GM18499 (cell line): ENCODE results near the gene SFTPA2.
"Not testable (repeated sequence)": the region's sequence is repeated elsewhere in the genome, so short reads cannot be mapped to it uniquely, and the experiment has no call there.

Source experiments
- ATAC-seq: cut with Tn5 transposase; IDR thresholded peaks from one replicate; pipeline ENCODE4 v1.9.1; 2021; ENCODE audit warnings: moderate number of reproducible peaks; ENCODE audit not compliant: insufficient read depth, unreplicated experiment

SFTPA2 gene

DNA sequence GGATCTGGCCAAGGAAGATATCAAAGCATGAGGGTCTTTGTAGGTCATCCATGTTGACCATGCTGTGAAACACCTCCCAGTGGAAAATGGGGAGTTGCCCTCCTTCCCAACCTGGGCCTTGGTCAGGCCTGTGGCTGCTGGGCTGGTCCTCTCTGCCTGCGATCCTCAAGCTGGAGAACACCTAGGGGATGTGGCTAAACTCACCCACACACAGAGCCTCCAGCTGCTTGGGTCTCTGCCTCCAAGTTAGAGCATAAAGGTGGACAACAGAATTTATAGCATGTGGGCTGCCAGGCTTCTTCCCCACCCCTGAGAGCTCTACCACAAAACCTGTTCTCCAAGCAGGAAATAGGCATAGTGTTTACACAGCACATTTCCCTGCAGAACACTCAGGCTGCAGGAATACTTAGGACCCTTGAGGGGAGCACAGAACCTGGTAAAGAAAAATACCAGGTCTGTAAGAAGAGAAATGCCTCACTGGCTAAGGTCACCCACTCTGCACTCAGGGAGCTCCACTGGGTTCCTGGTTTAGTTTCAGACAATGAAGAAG lies at the start of gene SFTPA2:
TSS of gene SFTPA2 (minus strand) at position 248 of the 550 bp plus-strand sequence. CDS start 924 bp downstream, outside the sequence.
- ATAC-seq = no peak

GRCh38 chr10:79608505-79609375 lies 48.5 kb upstream of the SFTPA2 start:
- no peak for ATAC-seq

DNA sequence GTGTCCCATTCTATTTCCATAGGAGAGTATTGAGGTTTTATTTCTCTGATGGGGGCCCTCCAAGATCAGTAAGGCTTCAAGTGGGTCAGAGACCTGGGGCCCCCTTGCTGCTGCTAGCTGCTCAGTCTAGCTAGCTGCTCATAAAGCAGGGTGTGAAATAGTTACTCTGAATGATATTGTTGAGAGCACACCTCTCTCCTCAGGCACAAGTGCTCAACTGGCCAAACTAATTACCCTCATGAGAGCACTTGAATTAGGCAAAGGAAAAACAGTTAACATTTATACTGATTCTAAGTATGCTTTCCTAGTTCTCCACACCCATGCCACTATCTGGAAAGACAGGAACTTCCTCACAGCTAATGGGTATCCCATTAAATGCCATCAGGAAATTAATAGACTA lies 45.1 kb upstream of the SFTPA2 start:
- ATAC-seq = no peak

DNA sequence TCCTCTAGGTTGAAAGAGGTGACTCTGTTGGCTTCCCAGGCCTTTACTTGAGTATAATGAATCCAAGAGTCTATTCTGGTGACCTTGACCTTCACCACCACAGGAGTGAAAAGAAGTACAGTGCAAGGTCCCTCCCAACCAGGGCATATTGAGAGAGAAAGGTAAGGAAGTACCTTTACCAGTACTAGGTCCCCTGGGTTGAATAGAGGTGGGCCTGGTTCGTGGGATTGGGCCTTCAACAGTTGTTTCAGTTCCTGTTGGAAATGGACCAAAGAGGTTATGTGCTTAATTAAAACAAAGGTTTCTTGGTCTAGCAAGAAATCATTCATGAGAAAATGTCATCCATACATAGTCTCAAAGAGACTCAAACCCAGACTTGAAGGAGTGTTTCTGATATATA lies 44.1 kb upstream of the SFTPA2 start:
- ATAC-seq = no peak

DNA sequence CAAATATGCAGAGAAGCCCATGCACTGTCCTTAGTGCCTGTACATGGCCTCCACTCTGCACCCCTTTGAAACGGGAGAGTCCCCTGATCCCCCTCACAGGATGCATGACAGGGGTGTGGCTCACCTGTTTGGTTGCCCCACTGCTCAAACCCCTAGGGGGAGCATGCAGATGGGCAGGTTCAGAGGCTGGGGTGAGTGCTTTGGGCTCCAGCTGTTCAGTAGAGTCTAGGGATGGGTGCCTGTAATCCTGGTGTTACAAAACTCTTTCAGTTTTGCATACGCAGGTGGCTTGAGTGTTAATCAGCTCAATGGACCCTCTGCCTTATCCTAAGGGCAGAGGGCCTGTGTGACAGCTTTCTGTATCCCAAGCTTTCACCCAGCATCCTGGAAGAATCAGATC lies 42.7 kb upstream of the SFTPA2 start:
- ATAC-seq = no peak

- no peak for ATAC-seq
These were observed 41.7 kb upstream of the SFTPA2 start for GRCh38 chr10:79601939-79602338.

GRCh38 chr10:79599644-79600043 lies 39.4 kb upstream of the SFTPA2 start:
- ATAC-seq = not testable (repeated sequence)

DNA sequence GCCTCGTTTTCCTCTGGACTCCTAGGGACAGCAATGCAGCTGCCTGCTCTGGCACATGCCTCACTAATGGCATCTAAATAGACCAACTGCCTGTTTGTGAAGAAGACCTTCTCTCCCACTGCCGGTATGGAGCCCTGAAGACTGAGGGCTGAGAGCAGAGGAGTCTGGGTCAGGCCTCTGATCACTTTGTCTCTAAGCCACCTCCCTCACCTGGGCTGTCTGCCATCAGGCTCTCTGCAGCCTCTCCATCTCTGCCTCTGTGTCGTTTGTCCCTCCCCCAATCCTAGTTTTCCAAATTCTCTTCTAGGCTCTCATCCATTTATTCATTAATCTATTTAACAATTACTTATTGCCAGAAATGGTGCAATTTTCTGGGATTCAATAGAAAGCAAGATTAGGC lies 35.3 kb upstream of the SFTPA2 start:
- no peak for ATAC-seq

- ATAC-seq = not testable (repeated sequence)
These were observed 34.4 kb upstream of the SFTPA2 start for GRCh38 chr10:79594565-79594964.

DNA sequence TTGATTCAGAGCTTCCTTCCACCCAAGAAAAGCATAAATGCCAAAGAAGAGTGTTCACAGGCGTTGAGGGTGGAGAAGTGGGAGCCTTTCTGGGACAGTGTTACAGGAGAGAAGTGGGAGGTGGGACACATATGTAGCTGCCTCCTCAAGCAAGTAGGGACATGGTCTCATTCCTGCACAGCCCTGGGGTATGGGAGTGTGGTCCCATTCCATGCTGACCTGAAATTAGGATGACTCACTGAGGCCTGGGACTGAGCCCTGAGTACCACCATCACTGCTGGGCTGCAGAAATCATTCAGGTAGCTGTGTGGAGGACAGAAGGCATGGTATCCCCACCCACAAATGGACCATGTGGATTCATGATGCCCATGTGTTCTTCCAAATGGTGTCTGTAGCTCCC lies 33.2 kb upstream of the SFTPA2 start:
- no peak for ATAC-seq

DNA sequence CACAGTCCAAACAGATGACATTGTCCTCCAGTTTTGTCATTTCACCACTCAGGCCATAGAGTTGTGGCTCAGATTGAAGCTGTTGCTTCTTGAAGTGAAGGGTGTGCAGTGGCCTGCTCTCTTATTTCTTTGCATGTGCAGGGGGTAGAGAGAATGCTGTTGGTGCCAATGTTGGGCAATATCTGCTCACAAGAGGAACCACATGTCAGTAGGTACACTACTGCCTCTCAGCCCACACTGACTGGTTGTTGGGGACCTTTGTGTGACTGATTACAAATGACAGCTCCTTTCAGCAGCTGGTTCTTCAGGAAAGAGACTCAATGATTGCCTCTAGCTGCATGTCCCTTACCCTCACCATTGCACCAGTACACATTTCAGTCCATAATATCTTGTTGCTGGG lies 28.6 kb upstream of the SFTPA2 start:
- ATAC-seq = no peak

DNA sequence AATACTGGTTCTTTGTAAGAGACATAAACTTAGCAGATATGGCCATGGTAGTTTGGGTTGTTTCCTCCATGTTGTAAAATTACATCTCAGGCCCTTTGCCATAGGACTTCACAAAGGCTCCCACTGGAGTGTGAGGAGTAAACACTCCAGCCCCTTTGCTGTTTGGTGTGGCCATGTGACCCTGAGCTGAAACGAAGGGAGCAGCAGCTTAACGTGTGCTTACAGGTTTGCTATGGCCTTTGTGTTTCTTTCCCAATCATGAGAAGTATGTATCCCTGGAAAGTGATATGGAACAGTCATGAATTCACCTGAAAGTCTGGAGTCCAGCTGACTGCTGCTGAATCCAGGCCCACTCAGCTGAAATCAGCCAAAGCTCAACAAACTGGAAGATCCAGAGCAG lies 26.7 kb upstream of the SFTPA2 start:
- no peak for ATAC-seq

DNA sequence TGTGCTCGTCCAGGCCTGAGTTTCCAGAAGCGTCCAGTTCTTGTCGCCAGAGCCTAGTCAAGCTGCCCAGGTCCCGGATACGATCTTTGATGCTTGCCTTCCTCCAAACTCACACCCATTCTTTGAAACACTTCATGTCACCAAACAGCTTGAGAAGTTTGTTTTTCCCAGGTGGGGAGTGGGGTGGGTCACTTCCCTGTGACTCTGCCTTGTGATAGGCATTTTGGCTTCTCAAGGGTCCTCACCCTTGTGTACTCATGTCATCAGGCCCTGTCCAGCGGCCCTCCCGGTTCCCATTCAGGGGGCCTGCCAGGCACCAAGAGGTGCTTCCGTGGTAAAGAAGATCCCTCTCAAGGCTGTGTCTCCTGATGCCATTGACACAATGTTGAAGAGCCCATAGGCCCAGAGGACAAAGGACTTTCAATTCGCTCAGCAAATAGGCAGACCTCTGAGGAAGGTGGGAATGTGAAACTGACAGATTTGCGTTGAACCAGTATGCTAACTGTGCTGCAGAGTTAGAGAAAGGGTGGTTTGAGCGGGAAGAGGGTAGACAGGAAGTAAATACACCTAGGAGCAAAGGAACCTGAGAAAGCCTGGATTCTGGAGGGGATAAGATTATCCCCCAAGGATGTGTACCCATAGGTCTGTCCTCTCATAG lies 25.8 kb upstream of the SFTPA2 start:
- ATAC-seq = no peak

- ATAC-seq = no peak
These were observed 23.3 kb upstream of the SFTPA2 start for GRCh38 chr10:79583488-79584024.

GRCh38 chr10:79582954-79583353 lies 22.7 kb upstream of the SFTPA2 start:
- not testable (repeated sequence) for ATAC-seq

GRCh38 chr10:79582096-79582495 lies 21.9 kb upstream of the SFTPA2 start:
- no peak for ATAC-seq

GRCh38 chr10:79581044-79581443 lies 20.8 kb upstream of the SFTPA2 start:
- ATAC-seq = no peak

DNA sequence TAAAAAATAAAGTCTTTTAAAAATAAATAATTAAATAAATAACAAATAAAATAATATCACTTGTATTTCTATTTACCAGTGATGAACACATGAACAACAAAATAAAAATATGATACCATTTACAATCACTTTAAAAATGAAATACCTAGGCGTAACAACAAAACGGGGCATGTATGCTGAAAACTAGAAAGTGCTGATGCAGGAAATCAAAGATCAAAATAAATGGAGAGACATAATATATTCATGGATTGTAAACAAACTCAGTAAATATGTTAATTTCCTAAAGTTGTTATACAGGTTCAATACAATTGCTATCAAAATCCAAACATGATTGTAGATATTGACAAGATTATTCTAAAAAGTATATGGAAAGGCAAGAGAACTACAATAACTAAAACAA lies 19.2 kb upstream of the SFTPA2 start:
- ATAC-seq = no peak

DNA sequence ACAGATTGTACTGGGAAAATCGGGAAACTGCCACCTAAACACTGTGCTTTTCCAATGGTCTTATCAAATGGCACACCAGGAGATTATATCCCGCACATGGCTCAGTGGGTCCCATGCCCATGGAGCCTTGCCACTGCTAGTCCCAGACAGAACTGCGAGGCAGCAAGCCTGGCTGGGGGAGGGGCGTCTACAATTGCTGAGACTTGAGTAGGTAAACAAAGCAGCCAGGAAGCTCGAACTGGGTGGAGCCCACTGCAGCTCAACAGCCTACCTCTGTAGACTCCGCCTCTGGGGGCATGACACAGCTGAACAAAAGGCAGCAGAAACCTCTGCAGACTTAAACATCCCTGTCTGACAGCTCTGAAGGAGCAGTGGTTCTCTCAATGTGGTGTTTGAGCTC lies 10.4 kb upstream of the SFTPA2 start:
- ATAC-seq = not testable (repeated sequence)

DNA sequence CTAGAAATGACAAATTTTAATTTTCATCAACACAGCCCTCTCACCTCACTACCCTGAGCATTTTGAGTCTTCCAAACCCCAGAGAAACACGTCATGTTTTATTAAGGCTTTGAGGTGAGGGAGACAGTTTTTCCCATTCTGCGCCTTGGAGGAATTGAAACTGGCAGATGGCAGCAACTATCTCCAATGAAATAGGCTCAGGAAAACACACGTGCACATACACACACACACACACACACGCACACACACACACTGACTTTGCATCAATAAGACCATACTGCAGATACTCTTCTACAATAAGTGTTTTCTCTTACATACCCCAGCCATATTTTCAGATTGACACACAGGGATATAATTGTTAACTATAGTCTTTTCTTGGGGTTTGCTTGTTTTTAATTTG lies 3.2 kb upstream of the SFTPA2 start:
- ATAC-seq = no peak

DNA sequence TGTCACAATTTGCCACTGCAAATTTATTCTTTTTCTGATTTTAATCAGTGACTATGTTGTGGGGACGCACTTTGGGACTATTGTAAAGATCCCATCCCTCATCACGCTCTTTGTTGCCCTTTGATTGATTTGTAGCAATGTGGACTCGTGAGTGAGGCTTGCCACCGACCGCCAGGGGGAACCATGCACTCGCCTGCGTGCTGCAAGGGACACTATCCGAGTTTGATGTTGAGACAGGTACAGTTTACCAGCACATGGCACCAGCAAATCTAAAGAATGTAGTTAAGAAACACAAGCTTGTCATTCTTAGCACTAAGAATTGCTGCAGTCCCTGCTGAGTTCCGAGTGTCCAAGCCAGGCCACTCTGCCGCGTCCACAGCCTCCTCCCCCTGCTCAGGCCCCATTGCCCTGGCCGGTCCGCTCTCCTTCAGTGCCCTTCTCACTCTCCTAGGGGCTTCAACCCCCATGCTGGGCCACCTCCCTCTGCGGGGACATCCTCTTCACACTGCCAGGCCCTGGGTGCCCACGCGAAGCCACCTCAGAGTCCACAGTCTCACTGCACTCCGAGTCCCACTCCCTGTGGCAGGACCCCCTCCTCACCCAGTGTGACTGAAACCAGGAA lies 2.0 kb upstream of the SFTPA2 start:
- no peak for ATAC-seq
